ENCODE measurements around the gene HEXIM1. TPM values are rescaled to one million over a fixed set of nuclear protein-coding genes. Genes with fewer than 3 reads are reported as not detected.

Gene HEXIM1
- total RNA-seq, 1 experiment from 2014 or later, result 78.0 TPM

DNA sequence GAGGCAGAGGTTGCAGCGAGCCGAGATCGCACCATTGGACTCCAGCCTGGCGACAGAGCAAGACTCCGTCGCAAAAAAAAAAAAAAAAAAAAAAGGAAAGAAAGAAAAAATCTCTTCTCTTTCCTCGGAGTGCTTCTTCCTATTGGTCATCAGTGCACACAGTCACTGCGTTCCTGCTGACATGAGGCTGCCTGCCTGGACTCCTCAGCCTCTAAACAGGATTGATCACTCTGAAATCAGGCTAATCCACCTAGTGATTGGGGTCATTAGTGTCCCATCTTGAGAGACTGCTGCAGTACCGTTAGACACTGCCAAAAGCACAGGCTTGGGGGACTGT lies 46.8 kb upstream of the HEXIM1 start:
- no peaks in the 10 kb centered on the region for H3K9me3 ChIP-seq
- H3K36me3 ChIP-seq (ENCODE audit: control insufficient read depth, insufficient read depth, low read length), result peaks cover 3% of the 10 kb centered on the region
- POLR2A ChIA-PET, result no interaction called here
- DNase-seq, result no peak
- no peaks in the 10 kb centered on the region for H3K27me3 ChIP-seq (replicated peaks; ENCODE audit: control insufficient read depth, insufficient read depth, low read length)
- intact Hi-C loops (cut with micrococcal nuclease; ENCODE audit: unreplicated experiment), result no loop called here
- H3K4me1 ChIP-seq, result peaks cover 5% of the 10 kb centered on the region; the same call in 1 of the 2 replicates
- BruUV-seq (replicated peaks), result no TSS peak
- Mint-ChIP-seq H3K4me1 (ENCODE audit: low read depth, unreplicated experiment) (peaks cover 7% of the 10 kb centered on the region), H3K4me3 (ENCODE audit: unreplicated experiment) (peak overlapping the region; percentile 28), H3K27me3 (ENCODE audit: insufficient read depth, unreplicated experiment) (no peaks in the 10 kb centered on the region), H3K27ac (ENCODE audit: unreplicated experiment) (peak overlapping the region; percentile 30), H3K36me3 (ENCODE audit: insufficient read depth, unreplicated experiment) (peaks cover 96% of the 10 kb centered on the region), H3K9me3 (ENCODE audit: unreplicated experiment) (no peaks in the 10 kb centered on the region)
- H3K4me3 ChIP-seq (ENCODE audit: low read depth, low read length), result no peak overlapping the region
- CTCF ChIA-PET, result no interaction called here
- TF ChIP-seq, protein P1, sequence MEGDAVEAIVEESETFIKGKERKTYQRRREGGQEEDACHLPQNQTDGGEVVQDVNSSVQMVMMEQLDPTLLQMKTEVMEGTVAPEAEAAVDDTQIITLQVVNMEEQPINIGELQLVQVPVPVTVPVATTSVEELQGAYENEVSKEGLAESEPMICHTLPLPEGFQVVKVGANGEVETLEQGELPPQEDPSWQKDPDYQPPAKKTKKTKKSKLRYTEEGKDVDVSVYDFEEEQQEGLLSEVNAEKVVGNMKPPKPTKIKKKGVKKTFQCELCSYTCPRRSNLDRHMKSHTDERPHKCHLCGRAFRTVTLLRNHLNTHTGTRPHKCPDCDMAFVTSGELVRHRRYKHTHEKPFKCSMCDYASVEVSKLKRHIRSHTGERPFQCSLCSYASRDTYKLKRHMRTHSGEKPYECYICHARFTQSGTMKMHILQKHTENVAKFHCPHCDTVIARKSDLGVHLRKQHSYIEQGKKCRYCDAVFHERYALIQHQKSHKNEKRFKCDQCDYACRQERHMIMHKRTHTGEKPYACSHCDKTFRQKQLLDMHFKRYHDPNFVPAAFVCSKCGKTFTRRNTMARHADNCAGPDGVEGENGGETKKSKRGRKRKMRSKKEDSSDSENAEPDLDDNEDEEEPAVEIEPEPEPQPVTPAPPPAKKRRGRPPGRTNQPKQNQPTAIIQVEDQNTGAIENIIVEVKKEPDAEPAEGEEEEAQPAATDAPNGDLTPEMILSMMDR (IDR thresholded peaks at IDR 0.05; ENCODE audit: insufficient read depth in 1 of 2, low read depth in 1 of 2, low read length in 1 of 2, severe bottlenecking in 1 of 2, unreplicated experiment in 1 of 2), result no peak

DNA sequence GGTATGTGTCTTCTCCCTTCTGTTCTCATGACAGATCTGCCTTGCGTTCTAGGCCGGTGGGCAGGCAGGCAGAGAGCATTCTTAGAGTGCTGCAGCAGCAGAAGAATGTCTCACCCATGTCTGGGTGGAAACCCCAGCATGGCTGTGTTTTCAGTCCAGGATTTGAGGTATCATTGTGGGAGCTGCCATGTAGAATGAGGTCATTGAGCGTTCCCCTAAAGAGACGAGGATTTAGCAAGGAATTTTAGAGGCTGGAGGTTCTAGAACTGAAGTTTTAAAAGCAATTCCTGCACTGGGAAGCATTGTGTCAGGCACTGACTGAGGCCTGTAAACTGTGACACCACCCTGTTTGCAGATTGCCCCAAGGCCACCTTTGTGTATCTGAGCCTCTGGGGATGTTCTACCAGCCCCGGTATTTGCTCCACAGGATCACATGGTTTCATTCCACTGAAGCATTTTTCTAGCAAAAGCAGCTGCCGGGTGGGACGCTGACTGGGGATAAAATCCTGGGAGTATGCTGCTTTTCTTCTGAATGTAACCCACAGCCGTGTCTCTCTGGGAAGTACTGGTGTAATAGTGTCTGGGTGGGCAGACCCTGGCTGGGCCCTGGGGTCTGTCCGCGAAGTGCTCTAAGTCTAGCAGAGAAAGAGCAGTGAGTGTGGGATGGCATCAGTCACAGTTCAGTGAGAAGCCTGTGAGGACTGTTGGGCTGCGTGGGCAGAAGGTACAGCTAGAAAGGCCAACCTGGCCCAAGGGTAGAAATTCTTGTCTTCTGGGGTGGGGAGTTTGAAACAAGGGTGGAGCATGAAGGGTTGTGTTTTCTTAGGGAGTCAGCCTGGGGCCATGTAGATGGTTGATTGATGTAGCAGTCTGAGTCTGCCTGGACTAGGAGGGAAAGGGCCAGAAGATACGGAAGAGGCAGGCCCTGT lies 46.1 kb upstream of the HEXIM1 start:
- TF ChIP-seq, protein P1 (IDR thresholded peaks at IDR 0.05; ENCODE audit: insufficient read depth in 1 of 2, low read depth in 1 of 2, low read length in 1 of 2, severe bottlenecking in 1 of 2, unreplicated experiment in 1 of 2), result no peak
- Histone ChIP-seq H3K9me3 (no peaks in the 10 kb centered on the region), H3K27me3 (replicated peaks; ENCODE audit: control insufficient read depth, insufficient read depth, low read length) (no peaks in the 10 kb centered on the region), H3K4me3 (ENCODE audit: low read depth, low read length) (no peak overlapping the region), H3K36me3 (ENCODE audit: control insufficient read depth, insufficient read depth, low read length) (peaks cover 3% of the 10 kb centered on the region), H3K4me1 (peaks cover 5% of the 10 kb centered on the region; the same call in 1 of the 2 replicates)
- H3K4me1 Mint-ChIP-seq (ENCODE audit: low read depth, unreplicated experiment), result peaks cover 7% of the 10 kb centered on the region
- H3K4me3 Mint-ChIP-seq (ENCODE audit: unreplicated experiment), result peak overlapping the region; percentile 28
- no peaks in the 10 kb centered on the region for H3K9me3 Mint-ChIP-seq (ENCODE audit: unreplicated experiment)
- intact Hi-C loops (cut with micrococcal nuclease; ENCODE audit: unreplicated experiment), result no loop called here
- peaks cover 96% of the 10 kb centered on the region for H3K36me3 Mint-ChIP-seq (ENCODE audit: insufficient read depth, unreplicated experiment)
- DNase-seq, result peak; percentile 45 to 62
- H3K27ac Mint-ChIP-seq (ENCODE audit: unreplicated experiment), result peak overlapping the region; percentile 30
- BruUV-seq (replicated peaks), result no TSS peak
- CTCF ChIA-PET, result interaction anchor here (1.6 kb wide), 1 partner anchor 33 kb away, joined by 9 read pairs; the partner anchor contains the start of gene ACBD4
- no peaks in the 10 kb centered on the region for H3K27me3 Mint-ChIP-seq (ENCODE audit: insufficient read depth, unreplicated experiment)
- POLR2A ChIA-PET, result no interaction called here

DNA sequence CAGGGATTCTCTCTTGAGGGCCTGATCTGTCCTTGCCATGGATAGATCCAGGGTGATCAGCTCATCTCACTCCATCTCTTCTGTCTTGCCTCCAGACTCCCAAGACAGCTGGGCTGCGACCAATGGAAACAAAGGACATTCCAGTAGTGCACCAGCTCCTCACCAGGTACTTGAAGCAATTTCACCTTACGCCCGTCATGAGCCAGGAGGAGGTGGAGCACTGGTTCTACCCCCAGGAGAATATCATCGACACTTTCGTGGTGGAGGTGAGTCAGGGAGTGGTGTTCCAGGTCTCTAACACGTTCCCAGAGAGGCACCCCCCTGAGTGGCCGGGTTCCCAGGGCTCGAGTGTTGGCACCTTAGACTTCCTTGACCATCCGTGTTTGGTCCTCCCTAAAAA lies 45.4 kb upstream of the HEXIM1 start:
- intact Hi-C loops (cut with micrococcal nuclease; ENCODE audit: unreplicated experiment), result no loop called here
- Mint-ChIP-seq H3K4me1 (ENCODE audit: low read depth, unreplicated experiment) (peaks cover 7% of the 10 kb centered on the region), H3K27ac (ENCODE audit: unreplicated experiment) (peak overlapping the region; percentile 30), H3K9me3 (ENCODE audit: unreplicated experiment) (no peaks in the 10 kb centered on the region), H3K36me3 (ENCODE audit: insufficient read depth, unreplicated experiment) (peaks cover 96% of the 10 kb centered on the region), H3K27me3 (ENCODE audit: insufficient read depth, unreplicated experiment) (no peaks in the 10 kb centered on the region), H3K4me3 (ENCODE audit: unreplicated experiment) (no peak overlapping the region)
- Histone ChIP-seq H3K9me3 (no peaks in the 10 kb centered on the region), H3K27me3 (replicated peaks; ENCODE audit: control insufficient read depth, insufficient read depth, low read length) (no peaks in the 10 kb centered on the region), H3K4me3 (ENCODE audit: low read depth, low read length) (no peak overlapping the region), H3K36me3 (ENCODE audit: control insufficient read depth, insufficient read depth, low read length) (peaks cover 3% of the 10 kb centered on the region), H3K4me1 (peaks cover 5% of the 10 kb centered on the region; the same call in 1 of the 2 replicates)
- no peak for DNase-seq
- POLR2A ChIA-PET, result no interaction called here
- CTCF ChIA-PET, result interaction anchor here (1.6 kb wide), 1 partner anchor 33 kb away, joined by 9 read pairs; the partner anchor contains the start of gene ACBD4
- TF ChIP-seq, protein P1 (IDR thresholded peaks at IDR 0.05; ENCODE audit: insufficient read depth in 1 of 2, low read depth in 1 of 2, low read length in 1 of 2, severe bottlenecking in 1 of 2, unreplicated experiment in 1 of 2), result no peak
- no TSS peak for BruUV-seq (replicated peaks)

Data from Caco-2 (cell line).